CD14-positive monocyte (primary cell): ENCODE measurements around the gene PMPCA. TPM values are rescaled to one million over a fixed set of nuclear protein-coding genes. Genes with fewer than 3 reads are reported as not detected.

Experiments used
- DNase-seq, 3 donors: peaks; one replicate each; pipeline ENCODE4 v3.0.0-alpha.2; 2011 to 2022
- H2AFZ ChIP-seq: 2 replicates; pipeline ENCODE4 v1.6.0; 2012; ENCODE audit warnings: mild to moderate bottlenecking, low read depth, low read length, inconsistent platforms; ENCODE audit not compliant: insufficient read depth, poor library complexity, severe bottlenecking
- H3K27ac ChIP-seq, 2 donors: 1 replicate in 1 of 2; 2 replicates in 1 of 2; pipeline ENCODE4 v1.5.1; 2012 to 2013; ENCODE audit warnings: low read length in 2 of 2, control low read depth in 1 of 2, inconsistent platforms in 1 of 2, low read depth in 1 of 2, mild to moderate bottlenecking in 1 of 2
- H3K27me3 ChIP-seq, 2 donors: one replicate each; pipeline versions ENCODE4 v1.6.0 to v1.6.1; 2011 to 2013; ENCODE audit warnings: low read length in 2 of 2; ENCODE audit not compliant: control insufficient read depth in 2 of 2, insufficient read depth in 2 of 2
- H3K36me3 ChIP-seq, 2 donors: replicated peaks in 1 of 2; 1 replicate in 1 of 2; 2 replicates in 1 of 2; pipeline versions ENCODE4 v1.5.1 to v1.6.1; 2012 to 2013; ENCODE audit warnings: low read length in 2 of 2, control low read depth in 1 of 2, inconsistent platforms in 1 of 2, mild to moderate bottlenecking in 1 of 2; ENCODE audit not compliant: insufficient read depth in 2 of 2, control insufficient read depth in 1 of 2
- H3K4me1 ChIP-seq, 2 donors: 1 replicate in 1 of 2; 2 replicates in 1 of 2; pipeline versions ENCODE4 v1.5.1 to v1.6.1; 2012 to 2013; ENCODE audit warnings: low read length in 2 of 2, control low read depth in 1 of 2, inconsistent platforms in 1 of 2, mild to moderate bottlenecking in 1 of 2, moderate library complexity in 1 of 2; ENCODE audit not compliant: insufficient read depth in 2 of 2, control insufficient read depth in 1 of 2
- H3K4me2 ChIP-seq: replicated peaks from 2 replicates; pipeline ENCODE3; 2012; ENCODE audit warnings: low read length, moderate library complexity, mild to moderate bottlenecking; ENCODE audit not compliant: poor library complexity, severe bottlenecking; ENCODE audit errors: extremely low read depth
- H3K4me3 ChIP-seq, 3 experiments: fragments of 200-600 bp in 1 of 3; sonication (generic) in 1 of 3; replicated peaks in 1 of 3; 1 replicate in 2 of 3; 2 replicates in 1 of 3; pipeline ENCODE4 v1.5.1; 2011 to 2013; ENCODE audit warnings: low read length in 3 of 3, mild to moderate bottlenecking in 3 of 3, control low read depth in 2 of 3, low read depth in 2 of 3, inconsistent platforms in 1 of 3, moderate library complexity in 1 of 3
- H3K79me2 ChIP-seq: 2 replicates; pipeline ENCODE4 v1.6.0; 2012; ENCODE audit warnings: mild to moderate bottlenecking, control low read depth, inconsistent platforms, low read length, moderate library complexity; ENCODE audit not compliant: insufficient read depth
- H3K9ac ChIP-seq: 2 replicates; pipeline ENCODE4 v1.6.0; 2017; ENCODE audit warnings: low read length, mild to moderate bottlenecking; ENCODE audit not compliant: insufficient read depth, poor library complexity, severe bottlenecking
- H3K9me3 ChIP-seq, 2 donors: replicated peaks in 1 of 2; 1 replicate in 1 of 2; 2 replicates in 1 of 2; pipeline versions ENCODE4 v1.5.1 to v1.6.1; 2012 to 2013; ENCODE audit warnings: low read length in 2 of 2, control low read depth in 1 of 2; ENCODE audit not compliant: control insufficient read depth in 1 of 2, insufficient read depth in 1 of 2
- H4K20me1 ChIP-seq: 2 replicates; pipeline ENCODE4 v1.6.0; 2012; ENCODE audit warnings: mild to moderate bottlenecking, low read length, control low read depth, moderate library complexity; ENCODE audit not compliant: insufficient read depth
- H3K27ac Mint-ChIP-seq, 7 donors: one replicate each; pipeline ENCODE4 v1.8.0; 2020; ENCODE audit warnings: mild to moderate bottlenecking in 7 of 7, mixed read lengths in 7 of 7, moderate library complexity in 6 of 7, inconsistent platforms in 2 of 7
- H3K27me3 Mint-ChIP-seq, 3 donors: one replicate each; pipeline ENCODE4 v1.8.0; 2021 to 2022; ENCODE audit warnings: low read depth in 3 of 3, mild to moderate bottlenecking in 3 of 3, mixed read lengths in 3 of 3, moderate library complexity in 3 of 3, inconsistent platforms in 1 of 3
- H3K36me3 Mint-ChIP-seq, 2 donors: one replicate each; pipeline ENCODE4 v1.8.0; 2020; ENCODE audit warnings: mixed read lengths in 2 of 2, inconsistent platforms in 1 of 2, mild to moderate bottlenecking in 1 of 2
- H3K4me1 Mint-ChIP-seq: one replicate; pipeline ENCODE4 v1.8.0; 2020; ENCODE audit warnings: mild to moderate bottlenecking, mixed read lengths
- H3K4me3 Mint-ChIP-seq, 2 donors: one replicate each; pipeline ENCODE4 v1.8.0; 2020; ENCODE audit warnings: mild to moderate bottlenecking in 2 of 2, mixed read lengths in 2 of 2, moderate library complexity in 1 of 2
- H3K9me3 Mint-ChIP-seq, 7 donors: one replicate each; pipeline ENCODE4 v1.8.0; 2020 to 2022; ENCODE audit warnings: mixed read lengths in 7 of 7, mild to moderate bottlenecking in 6 of 7, moderate library complexity in 6 of 7, inconsistent platforms in 2 of 7
- WGBS: methylation state at CpG from one replicate; pipeline ENCODE4 v1.1.5; 2013; ENCODE audit warnings: missing lambda C conversion rate; ENCODE audit not compliant: insufficient coverage; 5-methylcytosine and 5-hydroxymethylcytosine counted together
- intact Hi-C, 2 donors: fragments of 100-400 bp; cut with micrococcal nuclease; formaldehyde crosslinking; loops; one replicate each; pipeline versions ENCODE4 v1.15.0 to v1.15.1; 2023
- polyA plus RNA-seq, 3 donors: library from polyadenylated mRNA; depleted of rRNA in 1 of 3; unstranded in 2 of 3; stranded (reverse) in 1 of 3; fragments of 300-500 nt in 2 of 3; fragments of >200 nt in 1 of 3; fragmentation: Illumina TruSeq in 2 of 3; gene quantifications; 1 replicate in 2 of 3; 2 replicates in 1 of 3; pipeline ENCODE4 v1.2.3, GENCODE V29; 2012 to 2021
- TF ChIP-seq, protein P1 (sequence below): fragments of 200-600 bp; IDR thresholded peaks from one replicate; pipeline ENCODE4 v1.8.0; 2022; ENCODE audit warnings: antibody characterized with exemption, mild to moderate bottlenecking

Gene PMPCA
- polyA plus RNA-seq, 3 donors, result 23.1 to 58.8 (median 24.9) TPM

DNA sequence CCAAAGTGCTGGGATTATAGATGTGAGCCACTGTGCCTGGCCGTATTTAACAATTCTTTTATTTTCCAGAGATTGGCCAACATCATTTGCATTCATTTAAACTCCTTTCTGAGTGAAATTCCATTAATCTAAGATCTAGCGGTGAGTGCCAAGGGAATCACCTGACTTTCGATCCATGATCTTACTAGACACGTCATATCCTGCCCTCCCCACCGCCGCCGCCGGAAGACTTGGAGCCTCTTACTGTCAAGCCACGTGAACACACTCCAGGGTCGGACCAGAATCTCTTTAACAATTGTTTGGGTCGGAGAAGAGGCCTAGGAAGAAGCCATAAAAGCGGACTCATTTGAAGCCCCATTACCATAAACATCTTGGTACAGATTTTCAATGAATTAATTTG is 16.3 kb downstream of the PMPCA start:
- Histone ChIP-seq H3K4me2 (no peak overlapping the region), H3K27me3 (no peaks in the 10 kb centered on the region), H3K4me1 (no peaks in the 10 kb centered on the region), H3K9ac (no peak overlapping the region), H3K4me3 (no peak overlapping the region), H2AFZ (no peak overlapping the region), H3K27ac (no peak overlapping the region), H4K20me1 (no peaks in the 10 kb centered on the region), H3K79me2 (no peaks in the 10 kb centered on the region), H3K36me3 (peaks cover 45 to 57% of the 10 kb centered on the region in 2 donors), H3K9me3 (no peaks in the 10 kb centered on the region)
- WGBS, result 98% methylated on average over 8 of the region's 12 CpGs
- Mint-ChIP-seq H3K27ac (peak overlapping the region in 1 of 7 donors; percentile 33), H3K4me3 (no peak overlapping the region), H3K27me3 (no peaks in the 10 kb centered on the region), H3K36me3 (peaks cover 42 to 69% of the 10 kb centered on the region in 2 donors), H3K4me1 (no peaks in the 10 kb centered on the region), H3K9me3 (peaks cover 0 to 2% (median 0%) of the 10 kb centered on the region in 7 donors)
- intact Hi-C loops, result no loop called here
- TF ChIP-seq, protein P1, sequence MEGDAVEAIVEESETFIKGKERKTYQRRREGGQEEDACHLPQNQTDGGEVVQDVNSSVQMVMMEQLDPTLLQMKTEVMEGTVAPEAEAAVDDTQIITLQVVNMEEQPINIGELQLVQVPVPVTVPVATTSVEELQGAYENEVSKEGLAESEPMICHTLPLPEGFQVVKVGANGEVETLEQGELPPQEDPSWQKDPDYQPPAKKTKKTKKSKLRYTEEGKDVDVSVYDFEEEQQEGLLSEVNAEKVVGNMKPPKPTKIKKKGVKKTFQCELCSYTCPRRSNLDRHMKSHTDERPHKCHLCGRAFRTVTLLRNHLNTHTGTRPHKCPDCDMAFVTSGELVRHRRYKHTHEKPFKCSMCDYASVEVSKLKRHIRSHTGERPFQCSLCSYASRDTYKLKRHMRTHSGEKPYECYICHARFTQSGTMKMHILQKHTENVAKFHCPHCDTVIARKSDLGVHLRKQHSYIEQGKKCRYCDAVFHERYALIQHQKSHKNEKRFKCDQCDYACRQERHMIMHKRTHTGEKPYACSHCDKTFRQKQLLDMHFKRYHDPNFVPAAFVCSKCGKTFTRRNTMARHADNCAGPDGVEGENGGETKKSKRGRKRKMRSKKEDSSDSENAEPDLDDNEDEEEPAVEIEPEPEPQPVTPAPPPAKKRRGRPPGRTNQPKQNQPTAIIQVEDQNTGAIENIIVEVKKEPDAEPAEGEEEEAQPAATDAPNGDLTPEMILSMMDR, result no peak
- DNase-seq, result no peak

DNA sequence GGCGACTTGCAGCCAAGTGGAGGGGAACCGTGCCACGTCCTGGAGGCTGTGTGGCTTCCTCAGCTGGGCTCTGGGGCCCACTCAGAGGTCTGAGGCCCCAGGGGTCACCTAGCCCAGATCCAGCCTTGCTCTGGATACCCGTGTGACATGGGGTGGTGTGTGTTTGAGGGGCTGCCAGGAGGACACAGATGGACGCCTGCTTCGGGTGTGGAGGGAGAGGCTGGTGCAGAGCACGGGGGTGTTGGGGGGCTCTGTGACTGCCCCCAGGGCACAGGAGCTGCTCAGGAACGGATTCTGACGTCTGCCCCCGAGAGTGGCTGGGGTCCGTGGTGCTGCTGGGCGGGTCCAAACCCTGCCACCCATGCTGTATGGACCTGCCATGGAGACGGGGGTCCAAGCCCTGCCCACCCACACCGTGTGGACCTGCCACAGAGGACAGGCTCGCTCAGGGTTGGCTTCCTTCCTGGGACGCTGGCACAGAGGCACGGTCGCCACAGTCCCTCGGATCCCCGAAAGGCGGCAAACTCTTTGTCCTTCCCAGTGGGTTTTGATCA is 18.7 kb downstream of the PMPCA start:
- Mint-ChIP-seq H3K27me3 (no peaks in the 10 kb centered on the region), H3K27ac (peak overlapping the region in 1 of 7 donors; percentile 18), H3K9me3 (peaks cover 0 to 2% (median 0%) of the 10 kb centered on the region in 7 donors), H3K4me1 (no peaks in the 10 kb centered on the region), H3K4me3 (no peak overlapping the region), H3K36me3 (peaks cover 23 to 56% of the 10 kb centered on the region in 2 donors)
- intact Hi-C loops, result no loop called here
- 91% methylated on average over 20 of the region's 21 CpGs for WGBS
- no peaks in the 10 kb centered on the region for H3K27me3 ChIP-seq
- H3K4me3 ChIP-seq, result no peak overlapping the region
- TF ChIP-seq, protein P1, result no peak
- H3K9ac ChIP-seq, result no peak overlapping the region
- peaks cover 28 to 42% of the 10 kb centered on the region in 2 donors for H3K36me3 ChIP-seq
- no peak overlapping the region for H3K27ac ChIP-seq
- H3K79me2 ChIP-seq, result no peaks in the 10 kb centered on the region
- no peaks in the 10 kb centered on the region for H3K9me3 ChIP-seq
- no peaks in the 10 kb centered on the region for H4K20me1 ChIP-seq
- H2AFZ ChIP-seq, result no peak overlapping the region
- H3K4me2 ChIP-seq, result no peak overlapping the region
- DNase-seq, result no peak
- no peaks in the 10 kb centered on the region for H3K4me1 ChIP-seq
